ENCODE measurements around the gene EHD4. TPM values are rescaled to one million over a fixed set of nuclear protein-coding genes. Genes with fewer than 3 reads are reported as not detected.

EHD4 gene
- total RNA-seq, 1 donor from 2014 or later, result 24.6 TPM

GRCh38 chr15:41923401-41923997 lies 48.9 kb downstream of the EHD4 start:
- no peak for DNase-seq (ENCODE audit: extremely low spot score in 2 of 2)
- H3K27ac ChIP-seq, result no peak overlapping the region
- peaks cover 0 to 8% of the 10 kb centered on the region in 2 donors for H3K36me3 ChIP-seq
- TF ChIP-seq CTCF (IDR thresholded peaks at IDR 0.05) (no peak), POLR2A (IDR thresholded peaks at IDR 0.05) (no peak), POLR2AphosphoS5 (IDR thresholded peaks at IDR 0.05; ENCODE audit: insufficient read depth in 1 of 2, low read depth in 1 of 2) (no peak)
- no peak overlapping the region for H3K4me3 ChIP-seq
- peaks cover 30% of the 10 kb centered on the region for H3K4me1 ChIP-seq
- H3K27me3 ChIP-seq, result no peaks in the 10 kb centered on the region
- intact Hi-C loops (cut with DNase I), result no loop called here
- no peaks in the 10 kb centered on the region for H3K9me3 ChIP-seq

- Histone ChIP-seq H3K4me1 (peaks cover 36% of the 10 kb centered on the region), H3K4me3 (no peak overlapping the region), H3K36me3 (peaks cover 0 to 9% of the 10 kb centered on the region in 2 donors), H3K9me3 (no peaks in the 10 kb centered on the region), H3K27ac (no peak overlapping the region), H3K27me3 (no peaks in the 10 kb centered on the region)
- intact Hi-C loops (cut with DNase I), result no loop called here
- no peak for DNase-seq (ENCODE audit: extremely low spot score in 2 of 2)
- TF ChIP-seq POLR2A (IDR thresholded peaks at IDR 0.05), result no peak
- TF ChIP-seq CTCF (IDR thresholded peaks at IDR 0.05), result no peak
- no peak for TF ChIP-seq POLR2AphosphoS5 (IDR thresholded peaks at IDR 0.05; ENCODE audit: insufficient read depth in 1 of 2, low read depth in 1 of 2)
Measured at GRCh38 chr15:41922353-41922752, 50.0 kb downstream of the EHD4 start.

- H3K9me3 ChIP-seq, result no peaks in the 10 kb centered on the region
- no peak for DNase-seq (ENCODE audit: extremely low spot score in 2 of 2)
- no peak overlapping the region for H3K27ac ChIP-seq
Measured at GRCh38 chr15:41921639-41922038, 50.7 kb downstream of the EHD4 start.

DNA sequence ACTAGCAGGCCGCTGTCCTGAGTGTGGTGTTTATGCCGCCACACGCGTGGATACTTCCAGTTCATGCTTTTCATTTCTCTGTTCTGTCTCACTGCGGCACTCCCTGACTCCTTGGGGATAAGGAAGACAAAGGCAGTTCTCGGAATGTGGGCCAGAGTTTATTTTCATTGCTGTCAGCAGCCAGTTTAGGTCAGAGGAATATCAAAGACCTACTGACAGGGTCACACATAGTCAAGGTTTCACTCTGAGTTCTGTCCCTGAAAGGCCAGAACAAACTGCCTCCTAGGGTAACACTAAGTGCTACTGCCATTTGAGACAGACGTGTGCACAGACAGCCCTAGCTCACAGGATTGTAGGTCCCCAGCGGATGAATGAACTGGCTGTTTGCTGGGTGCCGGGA lies 51.2 kb downstream of the EHD4 start:
- Histone ChIP-seq H3K4me3 (no peak overlapping the region), H3K9me3 (no peaks in the 10 kb centered on the region), H3K27ac (no peak overlapping the region), H3K36me3 (peaks cover 0 to 9% of the 10 kb centered on the region in 2 donors), H3K27me3 (no peaks in the 10 kb centered on the region), H3K4me1 (peaks cover 31% of the 10 kb centered on the region)
- no peak for DNase-seq (ENCODE audit: extremely low spot score in 2 of 2)
- TF ChIP-seq CTCF (IDR thresholded peaks at IDR 0.05), result no peak
- TF ChIP-seq POLR2AphosphoS5 (IDR thresholded peaks at IDR 0.05; ENCODE audit: insufficient read depth in 1 of 2, low read depth in 1 of 2), result no peak
- TF ChIP-seq POLR2A (IDR thresholded peaks at IDR 0.05), result no peak
- intact Hi-C loops (cut with DNase I), result no loop called here

More at GRCh38 chr15:41921639-41922038, 50.7 kb downstream of the EHD4 start:
- intact Hi-C loops (cut with DNase I), result no loop called here
- Histone ChIP-seq H3K27me3 (no peaks in the 10 kb centered on the region), H3K4me3 (no peak overlapping the region), H3K4me1 (peaks cover 36% of the 10 kb centered on the region), H3K36me3 (peaks cover 0 to 9% of the 10 kb centered on the region in 2 donors)
- TF ChIP-seq CTCF (IDR thresholded peaks at IDR 0.05), result no peak
- no peak for TF ChIP-seq POLR2AphosphoS5 (IDR thresholded peaks at IDR 0.05; ENCODE audit: insufficient read depth in 1 of 2, low read depth in 1 of 2)
- TF ChIP-seq POLR2A (IDR thresholded peaks at IDR 0.05), result no peak

DNA sequence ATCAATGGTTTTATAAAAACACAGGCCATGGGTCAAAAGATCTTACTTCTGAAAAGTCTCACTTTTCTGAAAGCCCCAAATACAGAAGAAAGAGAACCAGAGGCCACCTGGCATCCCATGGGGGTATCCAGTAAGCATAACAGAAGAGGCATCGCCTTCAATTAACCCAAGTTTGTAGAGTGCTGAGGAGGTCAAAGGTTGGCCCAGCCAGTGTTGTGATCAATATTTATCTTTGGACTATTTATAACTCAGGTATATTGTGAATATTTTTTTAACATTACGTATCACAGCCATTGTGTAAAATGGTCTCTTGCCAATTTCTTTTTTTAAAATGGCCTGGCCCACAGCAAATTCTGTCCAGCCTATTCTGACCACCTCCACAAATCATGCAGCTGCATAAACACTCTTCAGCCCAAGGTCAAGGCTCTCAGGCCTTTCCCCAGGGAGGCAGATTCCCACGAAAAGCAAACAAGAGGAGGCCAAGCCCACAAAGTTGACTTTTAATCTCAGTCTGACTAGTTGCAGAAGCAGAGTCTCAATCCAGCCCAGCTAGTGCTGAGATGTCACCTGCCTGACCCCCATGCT lies 52.3 kb downstream of the EHD4 start:
- H3K4me1 ChIP-seq, result peaks cover 30% of the 10 kb centered on the region
- H3K36me3 ChIP-seq, result peaks cover 0 to 9% of the 10 kb centered on the region in 2 donors
- H3K9me3 ChIP-seq, result no peaks in the 10 kb centered on the region
- TF ChIP-seq CTCF (IDR thresholded peaks at IDR 0.05), result no peak
- TF ChIP-seq POLR2A (IDR thresholded peaks at IDR 0.05), result no peak
- TF ChIP-seq POLR2AphosphoS5 (IDR thresholded peaks at IDR 0.05; ENCODE audit: insufficient read depth in 1 of 2, low read depth in 1 of 2), result no peak
- no peaks in the 10 kb centered on the region for H3K27me3 ChIP-seq
- no peak overlapping the region for H3K4me3 ChIP-seq
- DNase-seq (ENCODE audit: extremely low spot score in 2 of 2), result no peak
- intact Hi-C loops (cut with DNase I), result no loop called here
- no peak overlapping the region for H3K27ac ChIP-seq

All from vagina (tissue), 2 donors.